Measurements from ENCODE around the gene LRP3.

DNA sequence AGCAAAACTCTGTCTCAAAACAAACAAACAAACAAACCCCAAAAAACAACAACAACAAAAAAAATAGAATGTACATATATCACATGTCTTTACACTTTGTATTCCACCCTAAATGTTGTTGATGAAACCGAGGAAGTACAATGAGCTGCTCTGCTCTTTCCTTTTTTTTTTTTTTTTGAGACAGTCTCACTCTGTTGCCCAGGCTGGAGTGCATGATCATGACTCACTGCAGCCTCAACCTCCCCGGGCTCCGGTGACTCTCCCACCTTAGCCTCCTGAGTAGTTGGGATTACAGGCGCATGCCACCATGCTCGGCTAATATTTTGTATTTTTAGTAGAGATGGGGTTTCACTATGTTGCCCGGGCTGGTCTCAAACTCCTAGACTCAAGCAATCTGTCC, 30.6 kb upstream of the LRP3 start:
- TF ChIP-seq, protein P1, sequence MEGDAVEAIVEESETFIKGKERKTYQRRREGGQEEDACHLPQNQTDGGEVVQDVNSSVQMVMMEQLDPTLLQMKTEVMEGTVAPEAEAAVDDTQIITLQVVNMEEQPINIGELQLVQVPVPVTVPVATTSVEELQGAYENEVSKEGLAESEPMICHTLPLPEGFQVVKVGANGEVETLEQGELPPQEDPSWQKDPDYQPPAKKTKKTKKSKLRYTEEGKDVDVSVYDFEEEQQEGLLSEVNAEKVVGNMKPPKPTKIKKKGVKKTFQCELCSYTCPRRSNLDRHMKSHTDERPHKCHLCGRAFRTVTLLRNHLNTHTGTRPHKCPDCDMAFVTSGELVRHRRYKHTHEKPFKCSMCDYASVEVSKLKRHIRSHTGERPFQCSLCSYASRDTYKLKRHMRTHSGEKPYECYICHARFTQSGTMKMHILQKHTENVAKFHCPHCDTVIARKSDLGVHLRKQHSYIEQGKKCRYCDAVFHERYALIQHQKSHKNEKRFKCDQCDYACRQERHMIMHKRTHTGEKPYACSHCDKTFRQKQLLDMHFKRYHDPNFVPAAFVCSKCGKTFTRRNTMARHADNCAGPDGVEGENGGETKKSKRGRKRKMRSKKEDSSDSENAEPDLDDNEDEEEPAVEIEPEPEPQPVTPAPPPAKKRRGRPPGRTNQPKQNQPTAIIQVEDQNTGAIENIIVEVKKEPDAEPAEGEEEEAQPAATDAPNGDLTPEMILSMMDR (conservative IDR thresholded peaks at IDR 0.05; ENCODE audit: low read depth in 2 of 2), result no peak
- TF ChIP-seq EZH2phosphoT487 (IDR thresholded peaks at IDR 0.05; ENCODE audit: unreplicated experiment), result no peak
- TF ChIP-seq ZNF114 (CRISPR knock-in tag; IDR thresholded peaks at IDR 0.05), result no peak
- TF ChIP-seq EZH2 (IDR thresholded peaks at IDR 0.05; ENCODE audit: low read depth, unreplicated experiment), result no peak
- TF ChIP-seq CREB1 (CRISPR knock-in tag; IDR thresholded peaks at IDR 0.05; ENCODE audit: low read depth), result no peak
- TF ChIP-seq POLR2AphosphoS5 (IDR thresholded peaks at IDR 0.05; ENCODE audit: low read depth), result no peak
- no peak for TF ChIP-seq NANOG (IDR thresholded peaks at IDR 0.05; ENCODE audit: borderline replicate concordance)
- TF ChIP-seq JUNB (IDR thresholded peaks at IDR 0.05; ENCODE audit: unreplicated experiment), result no peak
- TF ChIP-seq, protein P2, sequence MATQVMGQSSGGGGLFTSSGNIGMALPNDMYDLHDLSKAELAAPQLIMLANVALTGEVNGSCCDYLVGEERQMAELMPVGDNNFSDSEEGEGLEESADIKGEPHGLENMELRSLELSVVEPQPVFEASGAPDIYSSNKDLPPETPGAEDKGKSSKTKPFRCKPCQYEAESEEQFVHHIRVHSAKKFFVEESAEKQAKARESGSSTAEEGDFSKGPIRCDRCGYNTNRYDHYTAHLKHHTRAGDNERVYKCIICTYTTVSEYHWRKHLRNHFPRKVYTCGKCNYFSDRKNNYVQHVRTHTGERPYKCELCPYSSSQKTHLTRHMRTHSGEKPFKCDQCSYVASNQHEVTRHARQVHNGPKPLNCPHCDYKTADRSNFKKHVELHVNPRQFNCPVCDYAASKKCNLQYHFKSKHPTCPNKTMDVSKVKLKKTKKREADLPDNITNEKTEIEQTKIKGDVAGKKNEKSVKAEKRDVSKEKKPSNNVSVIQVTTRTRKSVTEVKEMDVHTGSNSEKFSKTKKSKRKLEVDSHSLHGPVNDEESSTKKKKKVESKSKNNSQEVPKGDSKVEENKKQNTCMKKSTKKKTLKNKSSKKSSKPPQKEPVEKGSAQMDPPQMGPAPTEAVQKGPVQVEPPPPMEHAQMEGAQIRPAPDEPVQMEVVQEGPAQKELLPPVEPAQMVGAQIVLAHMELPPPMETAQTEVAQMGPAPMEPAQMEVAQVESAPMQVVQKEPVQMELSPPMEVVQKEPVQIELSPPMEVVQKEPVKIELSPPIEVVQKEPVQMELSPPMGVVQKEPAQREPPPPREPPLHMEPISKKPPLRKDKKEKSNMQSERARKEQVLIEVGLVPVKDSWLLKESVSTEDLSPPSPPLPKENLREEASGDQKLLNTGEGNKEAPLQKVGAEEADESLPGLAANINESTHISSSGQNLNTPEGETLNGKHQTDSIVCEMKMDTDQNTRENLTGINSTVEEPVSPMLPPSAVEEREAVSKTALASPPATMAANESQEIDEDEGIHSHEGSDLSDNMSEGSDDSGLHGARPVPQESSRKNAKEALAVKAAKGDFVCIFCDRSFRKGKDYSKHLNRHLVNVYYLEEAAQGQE (IDR thresholded peaks at IDR 0.05; ENCODE audit: unreplicated experiment), result no peak
- TF ChIP-seq, protein P3, sequence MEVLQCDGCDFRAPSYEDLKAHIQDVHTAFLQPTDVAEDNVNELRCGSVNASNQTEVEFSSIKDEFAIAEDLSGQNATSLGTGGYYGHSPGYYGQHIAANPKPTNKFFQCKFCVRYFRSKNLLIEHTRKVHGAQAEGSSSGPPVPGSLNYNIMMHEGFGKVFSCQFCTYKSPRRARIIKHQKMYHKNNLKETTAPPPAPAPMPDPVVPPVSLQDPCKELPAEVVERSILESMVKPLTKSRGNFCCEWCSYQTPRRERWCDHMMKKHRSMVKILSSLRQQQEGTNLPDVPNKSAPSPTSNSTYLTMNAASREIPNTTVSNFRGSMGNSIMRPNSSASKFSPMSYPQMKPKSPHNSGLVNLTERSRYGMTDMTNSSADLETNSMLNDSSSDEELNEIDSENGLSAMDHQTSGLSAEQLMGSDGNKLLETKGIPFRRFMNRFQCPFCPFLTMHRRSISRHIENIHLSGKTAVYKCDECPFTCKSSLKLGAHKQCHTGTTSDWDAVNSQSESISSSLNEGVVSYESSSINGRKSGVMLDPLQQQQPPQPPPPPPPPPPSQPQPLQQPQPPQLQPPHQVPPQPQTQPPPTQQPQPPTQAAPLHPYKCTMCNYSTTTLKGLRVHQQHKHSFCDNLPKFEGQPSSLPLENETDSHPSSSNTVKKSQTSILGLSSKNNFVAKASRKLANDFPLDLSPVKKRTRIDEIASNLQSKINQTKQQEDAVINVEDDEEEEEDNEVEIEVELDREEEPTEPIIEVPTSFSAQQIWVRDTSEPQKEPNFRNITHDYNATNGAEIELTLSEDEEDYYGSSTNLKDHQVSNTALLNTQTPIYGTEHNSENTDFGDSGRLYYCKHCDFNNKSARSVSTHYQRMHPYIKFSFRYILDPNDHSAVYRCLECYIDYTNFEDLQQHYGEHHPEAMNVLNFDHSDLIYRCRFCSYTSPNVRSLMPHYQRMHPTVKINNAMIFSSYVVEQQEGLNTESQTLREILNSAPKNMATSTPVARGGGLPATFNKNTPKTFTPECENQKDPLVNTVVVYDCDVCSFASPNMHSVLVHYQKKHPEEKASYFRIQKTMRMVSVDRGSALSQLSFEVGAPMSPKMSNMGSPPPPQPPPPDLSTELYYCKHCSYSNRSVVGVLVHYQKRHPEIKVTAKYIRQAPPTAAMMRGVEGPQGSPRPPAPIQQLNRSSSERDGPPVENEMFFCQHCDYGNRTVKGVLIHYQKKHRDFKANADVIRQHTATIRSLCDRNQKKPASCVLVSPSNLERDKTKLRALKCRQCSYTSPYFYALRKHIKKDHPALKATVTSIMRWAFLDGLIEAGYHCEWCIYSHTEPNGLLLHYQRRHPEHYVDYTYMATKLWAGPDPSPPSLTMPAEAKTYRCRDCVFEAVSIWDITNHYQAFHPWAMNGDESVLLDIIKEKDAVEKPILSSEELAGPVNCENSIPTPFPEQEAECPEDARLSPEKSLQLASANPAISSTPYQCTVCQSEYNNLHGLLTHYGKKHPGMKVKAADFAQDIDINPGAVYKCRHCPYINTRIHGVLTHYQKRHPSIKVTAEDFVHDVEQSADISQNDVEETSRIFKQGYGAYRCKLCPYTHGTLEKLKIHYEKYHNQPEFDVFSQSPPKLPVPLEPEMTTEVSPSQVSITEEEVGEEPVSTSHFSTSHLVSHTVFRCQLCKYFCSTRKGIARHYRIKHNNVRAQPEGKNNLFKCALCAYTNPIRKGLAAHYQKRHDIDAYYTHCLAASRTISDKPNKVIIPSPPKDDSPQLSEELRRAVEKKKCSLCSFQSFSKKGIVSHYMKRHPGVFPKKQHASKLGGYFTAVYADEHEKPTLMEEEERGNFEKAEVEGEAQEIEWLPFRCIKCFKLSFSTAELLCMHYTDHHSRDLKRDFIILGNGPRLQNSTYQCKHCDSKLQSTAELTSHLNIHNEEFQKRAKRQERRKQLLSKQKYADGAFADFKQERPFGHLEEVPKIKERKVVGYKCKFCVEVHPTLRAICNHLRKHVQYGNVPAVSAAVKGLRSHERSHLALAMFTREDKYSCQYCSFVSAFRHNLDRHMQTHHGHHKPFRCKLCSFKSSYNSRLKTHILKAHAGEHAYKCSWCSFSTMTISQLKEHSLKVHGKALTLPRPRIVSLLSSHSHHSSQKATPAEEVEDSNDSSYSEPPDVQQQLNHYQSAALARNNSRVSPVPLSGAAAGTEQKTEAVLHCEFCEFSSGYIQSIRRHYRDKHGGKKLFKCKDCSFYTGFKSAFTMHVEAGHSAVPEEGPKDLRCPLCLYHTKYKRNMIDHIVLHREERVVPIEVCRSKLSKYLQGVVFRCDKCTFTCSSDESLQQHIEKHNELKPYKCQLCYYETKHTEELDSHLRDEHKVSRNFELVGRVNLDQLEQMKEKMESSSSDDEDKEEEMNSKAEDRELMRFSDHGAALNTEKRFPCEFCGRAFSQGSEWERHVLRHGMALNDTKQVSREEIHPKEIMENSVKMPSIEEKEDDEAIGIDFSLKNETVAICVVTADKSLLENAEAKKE (CRISPR knock-in tag; IDR thresholded peaks at IDR 0.05), result no peak
